ENCODE measurements around the gene CHMP2A. TPM values are rescaled to one million over a fixed set of nuclear protein-coding genes. Genes with fewer than 3 reads are reported as not detected.

CHMP2A gene
- total and polyA plus RNA-seq, 2 of the 13 experiments (the other 11 are each of a cell fraction or from before 2014, with no cell fraction given) = 49.7 to 55.0 TPM

GRCh38 chr19:58511353-58512208 lies 43.3 kb downstream of the CHMP2A start, which contains the start of gene SLC27A5 (continued):
- TF ChIP-seq MTF2 (CRISPR knock-in tag; IDR thresholded peaks at IDR 0.05; ENCODE audit: borderline replicate concordance) (no peak), PRPF4 (IDR thresholded peaks at IDR 0.05; ENCODE audit: low read depth, low read length, poor library complexity, severe bottlenecking) (no peak), ZNF264 (CRISPR knock-in tag; IDR thresholded peaks at IDR 0.05) (peak; percentile 86; the same call in 1 of the 2 replicates), SKI (IDR thresholded peaks at IDR 0.05; ENCODE audit: partially characterized antibody) (peak; percentile 68), RFXANK (CRISPR knock-in tag; IDR thresholded peaks at IDR 0.05) (no peak), ZNF550 (CRISPR knock-in tag; IDR thresholded peaks at IDR 0.05; ENCODE audit: borderline replicate concordance) (no peak; the same call in 1 of the 2 replicates), KAT7 (CRISPR knock-in tag; IDR thresholded peaks at IDR 0.05; ENCODE audit: borderline replicate concordance) (no peak), MTA3 (CRISPR knock-in tag; IDR thresholded peaks at IDR 0.05) (no peak), ZNF674 (CRISPR knock-in tag; IDR thresholded peaks at IDR 0.05; ENCODE audit: low read depth) (no peak), HMG20B (CRISPR knock-in tag; conservative IDR thresholded peaks at IDR 0.05) (0 out of 2 replicates have a peak, but pooled peaks have one; percentile 20), ZC3H4 (CRISPR knock-in tag; IDR thresholded peaks at IDR 0.05; ENCODE audit: borderline replicate concordance) (no peak), RFX3 (CRISPR knock-in tag; IDR thresholded peaks at IDR 0.05) (no peak), CSRNP1 (CRISPR knock-in tag; IDR thresholded peaks at IDR 0.05) (no peak; the same call in 1 of the 2 replicates), ZBTB2 (CRISPR knock-in tag; IDR thresholded peaks at IDR 0.05; ENCODE audit: low read depth) (no peak), ZNF589 (CRISPR knock-in tag; conservative IDR thresholded peaks at IDR 0.05) (no peak), MATR3 (CRISPR knock-in tag; IDR thresholded peaks at IDR 0.05) (no peak), MTF1 (CRISPR knock-in tag; IDR thresholded peaks at IDR 0.05) (no peak), MLLT10 (CRISPR knock-in tag; IDR thresholded peaks at IDR 0.05) (no peak), RBFOX2 (IDR thresholded peaks at IDR 0.05; ENCODE audit: low read depth, low read length) (peak; percentile 84), ZNF503 (CRISPR knock-in tag; IDR thresholded peaks at IDR 0.05) (peak; percentile 57; the same call in 1 of the 2 replicates), ZNF530 (CRISPR knock-in tag; IDR thresholded peaks at IDR 0.05; ENCODE audit: low read depth) (no peak), ZNF333 (CRISPR knock-in tag; IDR thresholded peaks at IDR 0.05; ENCODE audit: borderline replicate concordance) (no peak), STAT5B (CRISPR knock-in tag; IDR thresholded peaks at IDR 0.05) (peak; percentile 64; the same call in 1 of the 2 replicates)
